DMS 273 (cell line): ENCODE data around the gene SMLR1.

Source experiments
- DNase-seq: peaks from one replicate; lab custom pipeline; 2025; ENCODE audit not compliant: unreplicated experiment; lab: John Stamatoyannopoulos, UW

The SMLR1 gene

DNA sequence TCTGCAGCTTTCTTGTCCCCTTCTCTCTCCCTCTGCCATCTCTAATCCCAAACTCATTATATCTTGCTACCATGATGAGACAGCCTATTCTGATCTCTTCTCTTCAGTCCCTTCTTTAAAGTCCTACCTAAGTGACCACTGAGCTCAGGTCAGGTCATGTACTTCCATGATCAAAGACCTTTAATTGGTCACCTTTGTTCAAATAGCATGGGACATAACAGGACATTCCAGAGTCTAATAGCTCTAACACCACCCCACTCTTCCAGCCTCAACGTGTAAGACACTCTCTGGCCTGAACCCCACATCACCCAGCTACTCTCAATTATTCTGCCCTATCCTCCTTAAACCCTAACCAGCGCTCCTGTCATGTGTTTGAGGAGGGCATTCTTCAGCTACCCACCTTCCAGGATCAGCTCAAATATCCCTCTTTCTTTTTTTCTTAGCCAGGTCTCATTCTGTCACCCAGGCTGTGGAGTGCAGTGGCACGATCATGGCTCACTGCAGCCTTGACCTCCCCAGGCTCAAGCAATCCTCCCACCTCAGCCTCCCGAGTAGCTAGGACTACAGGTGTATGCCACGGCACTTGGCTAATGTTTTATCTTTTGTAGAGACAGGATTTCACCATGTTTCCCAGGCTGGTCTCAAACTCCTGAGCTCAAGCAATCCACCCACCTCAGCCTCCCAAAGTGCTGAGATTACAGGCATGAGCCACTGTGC is 2.1 kb upstream of the SMLR1 start:
- DNase-seq, result no peak

DNA sequence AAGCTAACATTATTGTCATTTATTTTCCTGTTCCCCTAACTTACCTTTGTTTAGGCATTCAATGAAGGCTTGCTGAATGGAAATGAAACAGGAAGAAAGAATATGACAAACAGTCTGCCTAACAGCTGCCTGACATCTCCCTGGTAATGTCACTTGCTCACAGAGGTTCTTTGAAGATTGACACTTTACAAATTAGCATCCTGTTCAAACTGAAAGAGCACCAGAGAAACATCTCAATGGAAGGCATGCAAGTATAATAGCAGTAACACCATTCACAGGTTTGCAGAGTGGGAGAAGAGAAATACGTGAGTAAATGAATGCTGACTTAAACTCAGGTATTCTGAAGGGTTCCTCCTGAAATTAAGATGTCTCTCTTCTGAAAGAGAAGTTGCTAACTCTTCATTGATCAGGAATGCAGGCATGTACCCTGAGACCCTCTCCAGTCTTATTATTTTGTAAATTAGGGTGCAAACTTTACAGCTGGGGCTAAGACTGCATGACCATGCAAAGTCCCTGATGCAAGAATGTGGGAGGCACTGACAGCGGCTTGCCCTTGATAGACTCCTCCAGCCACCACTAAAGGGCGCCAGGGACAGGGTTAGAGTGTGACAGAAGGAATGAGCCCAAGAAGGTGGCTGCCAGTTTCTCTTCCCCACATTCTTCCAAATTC is 1.3 kb upstream of the SMLR1 start:
- no peak for DNase-seq

- no peak for DNase-seq
These were observed 562 bp upstream of the SMLR1 start for GRCh38 chr6:130826442-130827246.

DNA sequence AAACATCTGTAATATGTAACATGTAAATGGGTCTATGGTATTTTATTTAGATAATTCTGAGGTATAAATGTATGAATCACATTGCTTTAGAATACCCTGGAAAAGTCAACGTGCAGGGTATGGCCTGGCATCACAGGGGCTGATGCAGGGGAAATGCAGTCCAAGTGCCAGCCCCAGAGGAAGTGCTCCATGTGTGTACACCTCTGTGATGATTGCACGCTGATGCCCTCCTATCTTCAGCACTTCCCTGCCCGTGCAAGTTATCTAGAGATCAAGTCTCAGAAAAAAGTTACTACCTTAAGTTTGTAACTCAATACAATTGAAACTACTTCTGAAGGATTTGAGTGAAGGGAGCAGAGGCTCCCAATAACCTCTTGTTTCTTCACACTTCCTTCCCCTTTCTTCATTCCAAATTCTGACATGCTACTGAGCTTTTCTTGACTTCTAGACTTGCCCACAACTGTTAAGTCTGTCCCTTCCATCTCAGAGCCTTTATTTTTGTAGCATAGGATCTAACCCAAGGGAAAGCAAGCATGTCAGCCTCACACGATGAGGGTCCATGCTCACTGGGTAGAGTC is 2.2 kb downstream of the SMLR1 start:
- DNase-seq, result no peak

- DNase-seq, result no peak
These were observed 4.4 kb downstream of the SMLR1 start for GRCh38 chr6:130831607-130832006.

- DNase-seq, result no peak
These were observed 6.4 kb downstream of the SMLR1 start for GRCh38 chr6:130833569-130833968.

- no peak for DNase-seq
These were observed 7.5 kb downstream of the SMLR1 start for GRCh38 chr6:130834482-130835251.

DNA sequence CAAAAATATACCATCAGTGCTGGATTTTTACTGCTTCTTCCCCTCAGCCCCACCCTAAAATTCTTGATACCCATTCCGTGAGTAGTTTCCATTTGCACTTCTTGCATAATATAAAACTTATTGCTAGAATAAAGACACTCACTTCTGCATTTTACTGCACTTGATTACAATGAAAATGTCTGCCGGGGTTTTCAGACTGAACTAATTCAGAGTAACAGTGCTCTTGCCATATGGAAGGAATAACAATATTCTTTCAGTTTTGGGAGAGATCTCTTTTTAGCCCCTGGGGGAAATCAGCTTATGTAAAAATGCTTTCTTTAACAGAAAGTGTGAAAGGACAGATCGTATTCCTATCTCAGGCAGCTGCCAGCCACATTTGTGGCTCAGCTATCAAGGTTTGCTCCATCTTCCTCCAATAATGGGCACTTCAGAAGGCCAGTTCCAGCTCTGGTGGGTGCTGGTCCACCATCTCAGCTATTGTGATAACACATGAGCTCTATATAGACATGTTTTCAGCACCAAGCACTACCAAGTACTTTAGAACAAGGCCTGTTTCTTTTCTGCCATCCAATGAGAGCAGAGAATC is 8.9 kb downstream of the SMLR1 start:
- no peak for DNase-seq

GRCh38 chr6:130837067-130837466 is 9.9 kb downstream of the SMLR1 start:
- DNase-seq, result no peak

- DNase-seq, result no peak
These were observed 11.1 kb downstream of the SMLR1 start for GRCh38 chr6:130838250-130838860.

DNA sequence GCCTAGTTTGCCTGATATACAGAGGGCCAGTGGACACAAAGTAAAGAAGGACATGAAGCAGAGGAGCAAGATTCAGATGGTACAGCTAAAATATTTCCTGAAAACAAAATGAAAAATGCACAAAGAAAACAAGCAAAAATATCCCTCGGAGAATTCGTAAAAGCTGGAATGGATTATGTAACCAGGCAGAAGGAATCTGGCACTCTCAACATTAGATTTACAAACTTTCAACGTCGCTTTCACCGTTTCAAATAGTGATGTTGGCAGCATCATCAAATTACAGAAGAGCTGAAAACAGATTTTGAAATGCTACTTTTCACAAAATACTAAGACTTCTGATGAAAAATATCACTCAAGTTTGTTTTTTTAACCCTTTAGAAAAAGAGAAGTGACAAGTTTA is 11.7 kb downstream of the SMLR1 start:
- DNase-seq, result no peak

GRCh38 chr6:130839379-130839778 is 12.2 kb downstream of the SMLR1 start:
- DNase-seq, result no peak

DNA sequence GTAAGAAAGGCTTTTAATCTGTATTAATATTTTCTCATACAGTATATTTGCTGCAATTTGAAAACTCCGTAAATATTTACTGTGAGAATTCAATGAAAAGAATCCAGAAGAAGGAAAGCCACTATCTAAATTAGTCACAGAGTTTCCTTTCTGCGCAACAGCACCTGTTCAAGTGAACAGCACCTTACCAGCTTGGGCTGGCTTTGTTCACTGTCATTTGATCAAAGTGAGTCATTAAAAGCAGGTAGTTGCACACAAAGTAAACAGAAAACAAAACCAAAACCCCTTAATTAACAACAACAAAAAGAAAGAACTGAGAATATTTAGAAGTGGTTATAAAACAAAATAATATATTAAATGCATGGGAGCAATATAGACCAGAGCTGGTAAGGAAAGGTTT is 12.8 kb downstream of the SMLR1 start:
- DNase-seq, result no peak

- DNase-seq, result no peak
These were observed 14.0 kb downstream of the SMLR1 start for GRCh38 chr6:130841128-130841728.

- peak; percentile 57 for DNase-seq
These were observed 16.5 kb downstream of the SMLR1 start for GRCh38 chr6:130843575-130844320.

DNA sequence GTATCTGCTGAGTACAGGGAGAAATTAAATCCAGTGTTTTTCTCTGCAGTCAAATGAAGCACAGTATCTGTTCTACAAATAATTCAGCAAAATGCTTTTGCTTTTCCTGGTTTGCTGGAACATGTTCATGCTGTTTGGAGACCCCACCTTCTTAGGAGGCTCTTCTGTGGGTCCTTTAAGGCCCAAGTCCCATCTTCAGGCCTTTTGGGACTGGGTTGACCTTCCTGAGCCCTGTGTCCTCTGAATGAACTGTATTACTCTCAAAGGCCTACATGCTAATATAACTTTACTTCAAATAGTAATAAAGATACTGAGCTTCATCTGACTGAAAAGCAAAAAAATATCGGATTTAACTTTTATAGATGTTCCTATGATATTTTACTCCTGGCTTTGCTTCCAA is 19.3 kb downstream of the SMLR1 start:
- no peak for DNase-seq

DNA sequence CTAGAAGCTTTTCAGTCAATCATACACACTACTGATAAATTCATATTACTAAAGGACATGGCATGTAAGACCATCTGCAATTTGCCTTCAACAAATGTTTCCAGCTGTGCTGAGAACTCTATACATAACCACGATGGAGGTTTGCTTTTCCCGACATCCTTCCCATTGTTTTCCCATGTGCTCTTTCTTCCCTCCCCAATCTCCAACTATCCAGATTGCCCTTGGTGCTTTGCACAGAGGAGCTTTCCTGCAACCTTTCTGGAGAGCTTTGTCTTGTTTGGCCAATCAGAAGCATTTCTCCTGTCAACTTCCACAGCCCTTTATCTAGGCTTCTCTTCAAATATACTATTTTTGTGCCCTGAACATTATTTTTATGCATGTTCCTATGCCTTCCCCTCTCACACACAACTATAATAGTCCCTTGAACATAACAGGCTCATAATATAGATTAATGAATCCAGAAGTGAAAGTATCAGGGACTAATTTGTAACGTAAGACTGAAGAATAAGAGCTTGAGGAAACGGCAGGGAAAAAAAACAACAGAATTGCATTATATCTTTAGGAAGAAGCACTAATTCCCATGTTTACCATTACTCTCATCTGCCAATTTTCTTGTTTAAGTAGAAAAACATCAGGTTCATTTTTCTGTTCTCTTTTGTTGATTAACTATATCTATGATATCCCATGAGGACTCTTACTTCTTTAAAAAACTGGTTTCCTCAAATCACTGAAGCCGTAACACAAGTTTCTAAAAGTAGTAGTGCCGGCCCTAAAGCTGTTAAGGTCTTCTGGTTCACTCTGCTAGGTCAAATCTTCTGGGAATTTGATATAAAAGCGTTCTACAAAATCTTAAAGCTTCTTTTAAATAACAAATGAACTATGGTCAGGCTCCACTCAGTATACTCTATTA is 20.1 kb downstream of the SMLR1 start:
- no peak for DNase-seq

DNA sequence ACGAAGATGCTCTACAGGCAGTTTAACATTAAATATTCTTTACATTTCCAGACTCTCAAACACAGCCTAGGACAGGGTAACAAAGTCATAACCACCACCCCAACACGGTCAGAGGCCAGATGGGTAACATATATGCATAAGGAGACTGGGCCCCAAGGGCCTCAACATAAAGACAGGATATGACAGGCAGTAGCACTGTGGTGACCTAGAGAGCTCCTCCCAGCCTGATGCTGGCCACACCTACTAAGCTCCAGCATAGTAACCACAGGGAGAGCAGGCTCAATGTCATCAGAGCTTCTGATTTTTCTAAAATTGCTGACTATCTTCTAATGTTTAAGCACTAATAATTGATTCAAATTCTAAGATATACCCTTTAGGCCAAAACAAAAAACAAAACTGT is 21.7 kb downstream of the SMLR1 start:
- no peak for DNase-seq
